Ectodermal cell (in vitro differentiated cells): ENCODE measurements around the gene SLC50A1.

ENCODE experiments used
- H3K27ac ChIP-seq: 2 replicates; pipeline ENCODE4 v1.7.0; 2013; ENCODE audit warnings: mild to moderate bottlenecking, low read depth, low read length; ENCODE audit not compliant: insufficient read depth, poor library complexity, severe bottlenecking
- H3K27me3 ChIP-seq: 2 replicates; pipeline ENCODE4 v1.7.0; 2013; ENCODE audit warnings: mild to moderate bottlenecking, low read length; ENCODE audit not compliant: insufficient read depth, control insufficient read depth, poor library complexity, severe bottlenecking
- H3K36me3 ChIP-seq: one replicate; pipeline ENCODE4 v1.7.0; 2013; ENCODE audit warnings: low read length; ENCODE audit not compliant: control insufficient read depth, insufficient read depth
- H3K4me1 ChIP-seq: one replicate; pipeline ENCODE4 v1.7.0; 2013; ENCODE audit warnings: low read length; ENCODE audit not compliant: control insufficient read depth, insufficient read depth
- H3K4me3 ChIP-seq: 2 replicates; pipeline ENCODE4 v1.7.0; 2013; ENCODE audit warnings: low read depth, low read length, control low read depth; ENCODE audit not compliant: insufficient read depth
- H3K9me3 ChIP-seq: 2 replicates; pipeline ENCODE4 v1.7.0; 2013; ENCODE audit warnings: mild to moderate bottlenecking, low read length, moderate library complexity; ENCODE audit not compliant: control insufficient read depth
- WGBS, 2 experiments: methylation state at CpG; one replicate each; pipeline ENCODE4 v1.1.7; 2013; ENCODE audit warnings: missing lambda C conversion rate in 2 of 2; 5-methylcytosine and 5-hydroxymethylcytosine counted together

Gene SLC50A1

GRCh38 chr1:155126556-155127104 is 9.0 kb upstream of the SLC50A1 start:
- peaks cover 71% of the 10 kb centered on the region for H3K27me3 ChIP-seq
- no peaks in the 10 kb centered on the region for H3K36me3 ChIP-seq
- 1% methylated on average over 32 of the region's 32 CpGs for WGBS, 2 experiments
- H3K4me3 ChIP-seq: peak overlapping the region; percentile 39
- no peak overlapping the region for H3K27ac ChIP-seq
- H3K4me1 ChIP-seq: peaks cover 57% of the 10 kb centered on the region
- H3K9me3 ChIP-seq: no peaks in the 10 kb centered on the region

- peaks cover 57% of the 10 kb centered on the region for H3K4me1 ChIP-seq
- H3K27ac ChIP-seq: no peak within 1 kb of the TSS
- no peaks in the 10 kb centered on the region for H3K36me3 ChIP-seq
- peaks cover 71% of the 10 kb centered on the region for H3K27me3 ChIP-seq
- WGBS, 2 experiments: 0 to 1% methylated on average over 75 of the region's 76 CpGs
- no peaks in the 10 kb centered on the region for H3K9me3 ChIP-seq
- H3K4me3 ChIP-seq: peak within 1 kb of the TSS; percentile 39
Observed at GRCh38 chr1:155127105-155127966, 8.3 kb upstream of the SLC50A1 start, which contains the start of gene EFNA1. Gene EFNA1 (plus strand): TSS chr1:155127876. CDS start chr1:155127978, 102 bp downstream.

GRCh38 chr1:155127967-155128754 is 7.5 kb upstream of the SLC50A1 start:
- no peak overlapping the region for H3K27ac ChIP-seq
- no peaks in the 10 kb centered on the region for H3K9me3 ChIP-seq
- no peaks in the 10 kb centered on the region for H3K36me3 ChIP-seq
- peaks cover 71% of the 10 kb centered on the region for H3K27me3 ChIP-seq
- 7% methylated on average over 17 of the region's 17 CpGs for WGBS, 2 experiments
- peaks cover 57% of the 10 kb centered on the region for H3K4me1 ChIP-seq
- H3K4me3 ChIP-seq: peak overlapping the region; percentile 39

- H3K36me3 ChIP-seq: no peaks in the 10 kb centered on the region
- peaks cover 69% of the 10 kb centered on the region for H3K27me3 ChIP-seq
- WGBS, 2 experiments: 28 to 42% methylated on average over 14 of the region's 14 CpGs
- no peak overlapping the region for H3K27ac ChIP-seq
- no peaks in the 10 kb centered on the region for H3K9me3 ChIP-seq
- H3K4me1 ChIP-seq: peaks cover 57% of the 10 kb centered on the region
- peak overlapping the region; percentile 0 for H3K4me3 ChIP-seq
Observed at GRCh38 chr1:155128755-155129473, 6.7 kb upstream of the SLC50A1 start.

- Histone ChIP-seq H3K4me1 (peaks cover 51% of the 10 kb centered on the region), H3K4me3 (peak overlapping the region; percentile 12), H3K27ac (no peak overlapping the region), H3K27me3 (peaks cover 54% of the 10 kb centered on the region), H3K9me3 (no peaks in the 10 kb centered on the region), H3K36me3 (no peaks in the 10 kb centered on the region)
- WGBS, 2 experiments: 33 to 34% methylated on average over 6 of the region's 6 CpGs
Observed at GRCh38 chr1:155130272-155131006, 5.2 kb upstream of the SLC50A1 start.

- H3K27ac ChIP-seq: no peak overlapping the region
- peaks cover 45% of the 10 kb centered on the region for H3K4me1 ChIP-seq
Observed at GRCh38 chr1:155131285-155131684, 4.4 kb upstream of the SLC50A1 start.

GRCh38 chr1:155131856-155132255 is 3.8 kb upstream of the SLC50A1 start:
- no peaks in the 10 kb centered on the region for H3K36me3 ChIP-seq
- WGBS, 2 experiments: 71 to 82% methylated on average over 1 of the region's 2 CpGs
- peaks cover 40% of the 10 kb centered on the region for H3K27me3 ChIP-seq
- H3K4me3 ChIP-seq: no peak overlapping the region
- H3K9me3 ChIP-seq: no peaks in the 10 kb centered on the region
- H3K4me1 ChIP-seq: peaks cover 41% of the 10 kb centered on the region
- H3K27ac ChIP-seq: no peak overlapping the region

More at GRCh38 chr1:155131285-155131684, 4.4 kb upstream of the SLC50A1 start:
- Histone ChIP-seq H3K27me3 (peaks cover 45% of the 10 kb centered on the region), H3K9me3 (no peaks in the 10 kb centered on the region), H3K4me3 (no peak overlapping the region), H3K36me3 (no peaks in the 10 kb centered on the region)
- WGBS, 2 experiments: 95 to 96% methylated on average over 8 of the region's 8 CpGs

GRCh38 chr1:155133799-155134281 is 1.8 kb upstream of the SLC50A1 start:
- Histone ChIP-seq H3K9me3 (no peaks in the 10 kb centered on the region), H3K27me3 (peaks cover 20% of the 10 kb centered on the region), H3K4me3 (no peak overlapping the region), H3K4me1 (peaks cover 28% of the 10 kb centered on the region), H3K36me3 (no peaks in the 10 kb centered on the region), H3K27ac (no peak overlapping the region)
- WGBS, 2 experiments: 88 to 94% methylated on average over 7 of the region's 7 CpGs

- Histone ChIP-seq H3K4me3 (no peak overlapping the region), H3K36me3 (no peaks in the 10 kb centered on the region), H3K27ac (no peak overlapping the region)
Observed at GRCh38 chr1:155134322-155134721, 1.3 kb upstream of the SLC50A1 start.

More at GRCh38 chr1:155134322-155134721, 1.3 kb upstream of the SLC50A1 start:
- Histone ChIP-seq H3K27me3 (peaks cover 15% of the 10 kb centered on the region), H3K9me3 (no peaks in the 10 kb centered on the region), H3K4me1 (peaks cover 24% of the 10 kb centered on the region)
- 60 to 72% methylated on average over 1 of the region's 1 CpG for WGBS, 2 experiments
